Left lobe of liver (tissue), 2 donors: ENCODE measurements around the gene ATP6V1F. TPM values are rescaled to one million over a fixed set of nuclear protein-coding genes. Genes with fewer than 3 reads are reported as not detected.

Source experiments
- ATAC-seq: fragments of 200-7000 bp; cut with Tn5 transposase; one replicate; pipeline ENCODE4 v1.9.1; 2020; ENCODE audit warnings: mild to moderate bottlenecking, moderate library complexity
- DNase-seq: peaks from one replicate; pipeline ENCODE4 v3.0.0-alpha.2; 2020; ENCODE audit warnings: low spot score
- total RNA-seq: library from RNA; stranded (reverse); gene quantifications from one replicate; pipeline ENCODE4 v1.2.1, GENCODE V29; 2021
- donor health status: DM: no; HTN: no; CAD: no; lungs with moderate emphysema.
- donor health status: DM: no; HTN: yes; CAD: no.

ATP6V1F gene, protein sequence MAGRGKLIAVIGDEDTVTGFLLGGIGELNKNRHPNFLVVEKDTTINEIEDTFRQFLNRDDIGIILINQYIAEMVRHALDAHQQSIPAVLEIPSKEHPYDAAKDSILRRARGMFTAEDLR
- total RNA-seq: 28.2 TPM

DNA sequence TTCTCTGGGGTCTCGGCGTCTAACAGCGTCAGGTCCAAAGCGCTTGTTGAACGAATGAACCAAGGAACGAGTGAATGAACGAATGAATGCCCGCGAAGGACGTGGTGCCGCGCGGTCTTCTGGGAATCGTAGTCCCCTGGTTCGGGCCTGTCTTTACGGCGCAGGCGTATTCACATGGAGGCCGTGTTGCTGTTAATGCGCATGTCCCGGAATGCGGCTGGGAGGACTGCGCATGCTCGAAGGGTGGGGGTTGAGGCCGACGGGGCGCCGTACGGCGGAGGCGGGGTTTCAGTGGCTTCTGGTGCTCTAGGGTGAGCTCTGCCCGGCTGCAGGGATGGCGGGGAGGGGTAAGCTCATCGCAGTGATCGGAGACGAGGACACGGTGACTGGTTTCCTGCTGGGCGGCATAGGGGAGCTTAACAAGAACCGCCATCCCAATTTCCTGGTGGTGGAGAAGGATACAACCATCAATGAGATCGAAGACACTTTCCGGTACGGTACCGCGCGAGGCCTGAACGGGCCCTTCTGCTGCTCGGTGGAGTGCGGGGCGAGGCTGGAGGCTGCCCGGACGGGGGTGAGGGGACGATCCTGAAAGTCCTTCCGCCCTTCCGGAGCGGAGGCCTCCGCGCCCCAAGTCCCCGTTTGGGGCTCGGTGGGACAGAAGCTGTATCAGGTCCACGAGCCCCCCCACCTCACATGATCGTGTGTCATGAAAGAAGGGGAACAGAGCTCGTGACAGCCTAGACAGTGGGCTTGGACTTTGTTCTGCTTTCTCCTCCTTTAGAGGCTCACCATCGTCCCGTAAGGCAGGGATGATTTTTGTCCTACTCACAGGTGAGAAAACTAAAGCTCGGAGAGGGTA is at the start of gene ATP6V1F:
TSS of gene ATP6V1F (plus strand) at position 286 of the 862 bp plus-strand sequence. CDS start at position 335, 49 bp downstream.
- DNase-seq (peak; percentile 99), ATAC-seq (peak; percentile 93)

DNA sequence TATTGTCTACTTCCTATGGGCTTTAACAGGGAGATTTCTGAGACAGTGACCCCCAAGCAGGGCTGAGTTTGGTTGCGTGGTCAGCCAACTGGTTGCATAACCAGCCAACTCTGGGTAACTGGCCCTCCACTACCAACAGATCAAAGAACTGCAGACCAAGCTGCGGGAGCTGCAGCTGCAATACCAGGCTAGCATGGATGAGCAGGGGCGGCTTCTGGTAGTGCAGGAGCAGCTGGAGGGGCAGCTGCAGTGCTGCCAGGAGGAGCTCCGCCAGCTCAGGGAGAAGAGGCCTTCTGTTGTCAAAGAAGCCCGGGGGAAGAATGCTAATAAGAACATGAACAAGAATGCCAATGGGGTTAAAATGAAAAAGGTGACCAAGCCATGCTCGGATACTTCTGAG is 48.2 kb upstream of the ATP6V1F start:
- DNase-seq: no peak
- ATAC-seq: no peak

DNA sequence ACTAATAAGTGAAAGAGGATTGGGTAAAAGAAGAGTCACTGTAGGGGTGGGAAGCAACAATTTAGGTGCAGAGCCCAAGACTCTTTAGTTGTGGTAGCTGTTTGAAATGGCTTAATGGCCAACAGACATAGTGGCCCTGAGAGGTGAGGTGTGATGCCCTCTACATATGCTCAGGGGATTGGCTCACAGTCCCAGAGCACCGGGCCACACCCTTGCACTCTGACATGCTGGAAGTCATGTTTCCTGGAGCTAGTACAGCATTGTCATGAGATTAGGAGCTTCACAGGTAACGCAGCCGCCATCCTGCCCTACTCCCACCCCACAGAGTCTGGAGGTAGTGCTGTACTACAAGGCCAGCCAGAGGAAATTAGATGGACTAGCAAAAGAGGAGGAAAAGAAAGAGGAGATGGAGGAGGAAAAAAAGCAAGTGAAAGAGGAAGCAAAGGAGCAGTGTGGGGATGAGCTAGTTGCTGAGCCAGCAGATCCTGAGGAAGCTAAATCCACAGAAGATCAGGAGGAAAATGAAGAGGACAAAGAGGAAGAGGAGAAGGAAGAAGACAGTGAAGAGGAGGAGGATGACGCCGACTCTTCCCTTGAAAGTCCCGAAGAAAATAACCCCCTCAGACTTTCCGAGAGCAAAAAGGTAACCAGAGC is 47.2 kb upstream of the ATP6V1F start:
- no peak for ATAC-seq

DNA sequence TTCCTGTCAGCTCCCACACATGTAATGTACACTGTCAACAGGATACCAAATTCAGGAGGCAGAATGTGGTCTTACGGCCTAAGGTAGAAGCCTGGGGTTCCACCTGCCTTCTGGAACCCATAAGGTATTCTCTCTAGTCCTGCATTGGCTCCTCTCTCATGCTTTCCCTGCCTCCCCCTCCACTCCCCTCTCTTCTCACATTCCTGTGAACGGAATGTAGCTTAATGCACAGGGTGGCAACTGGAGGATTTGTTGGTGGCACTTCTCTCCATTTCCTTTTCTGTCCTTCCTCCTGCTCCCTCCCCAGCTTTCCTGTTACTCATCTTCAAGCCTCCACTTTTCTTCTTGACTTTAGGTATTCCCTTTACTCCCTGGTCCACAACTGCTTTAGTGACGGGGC is 44.0 kb upstream of the ATP6V1F start:
- ATAC-seq (no peak), DNase-seq (no peak)

More for the DNA sequence above, 47.2 kb upstream of the ATP6V1F start:
- DNase-seq: no peak

DNA sequence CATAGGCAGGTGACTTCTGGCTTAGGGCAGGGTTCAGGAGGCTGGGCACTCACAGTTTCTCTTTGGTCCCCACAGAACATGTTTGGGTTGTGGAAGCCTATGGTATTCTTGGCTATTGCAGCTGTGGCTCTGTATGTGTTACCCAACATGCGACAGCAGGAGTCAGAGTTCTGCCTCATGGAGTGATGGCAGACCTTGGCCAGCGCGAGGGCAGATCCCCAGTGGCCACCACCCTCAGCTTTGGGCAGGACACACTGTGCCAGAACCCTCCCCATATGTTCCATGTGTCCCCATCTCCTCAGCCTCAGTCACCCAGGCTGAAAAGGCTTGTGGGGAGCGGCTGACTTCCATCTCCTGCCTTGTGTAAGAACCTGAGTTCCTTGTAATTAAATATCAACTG is 40.9 kb upstream of the ATP6V1F start:
- DNase-seq (no peak), ATAC-seq (no peak)

DNA sequence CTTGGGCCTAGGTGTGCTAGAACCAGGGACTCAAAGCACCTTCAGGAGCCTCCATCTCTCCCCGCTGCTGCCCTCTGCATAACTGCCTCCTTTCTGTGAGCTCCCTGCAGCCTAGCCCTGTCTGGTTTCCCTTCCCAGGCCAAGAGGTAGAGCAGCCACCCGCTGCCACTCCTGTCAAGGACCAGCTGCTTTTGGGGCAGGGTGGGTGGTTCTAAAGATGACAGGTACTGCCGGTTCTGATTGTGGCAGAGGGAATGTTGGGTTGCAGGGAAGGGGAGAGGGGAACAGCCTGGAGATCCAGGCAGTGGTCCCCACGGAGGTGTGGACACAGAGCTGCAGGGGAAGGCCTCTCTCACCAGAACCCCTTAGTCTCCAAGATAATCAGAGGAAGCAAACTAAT is 36.1 kb upstream of the ATP6V1F start:
- no peak for DNase-seq
- no peak for ATAC-seq

DNA sequence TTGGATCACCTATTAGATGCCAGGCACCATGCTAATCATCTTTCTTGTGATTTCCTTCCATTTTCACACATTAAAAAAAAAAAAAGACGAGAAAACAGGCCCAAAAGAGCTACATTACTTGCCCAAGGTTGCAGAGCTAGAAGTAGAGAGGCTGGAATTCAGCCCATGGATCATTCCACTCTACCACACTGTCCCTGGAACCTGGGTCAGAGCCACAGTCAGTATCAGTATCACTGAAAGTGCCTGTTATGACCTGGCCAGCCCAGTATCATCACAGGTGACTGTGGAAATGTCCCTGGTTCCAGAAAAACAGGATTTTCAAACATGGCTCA is 35.8 kb upstream of the ATP6V1F start:
- ATAC-seq (no peak), DNase-seq (no peak)

DNA sequence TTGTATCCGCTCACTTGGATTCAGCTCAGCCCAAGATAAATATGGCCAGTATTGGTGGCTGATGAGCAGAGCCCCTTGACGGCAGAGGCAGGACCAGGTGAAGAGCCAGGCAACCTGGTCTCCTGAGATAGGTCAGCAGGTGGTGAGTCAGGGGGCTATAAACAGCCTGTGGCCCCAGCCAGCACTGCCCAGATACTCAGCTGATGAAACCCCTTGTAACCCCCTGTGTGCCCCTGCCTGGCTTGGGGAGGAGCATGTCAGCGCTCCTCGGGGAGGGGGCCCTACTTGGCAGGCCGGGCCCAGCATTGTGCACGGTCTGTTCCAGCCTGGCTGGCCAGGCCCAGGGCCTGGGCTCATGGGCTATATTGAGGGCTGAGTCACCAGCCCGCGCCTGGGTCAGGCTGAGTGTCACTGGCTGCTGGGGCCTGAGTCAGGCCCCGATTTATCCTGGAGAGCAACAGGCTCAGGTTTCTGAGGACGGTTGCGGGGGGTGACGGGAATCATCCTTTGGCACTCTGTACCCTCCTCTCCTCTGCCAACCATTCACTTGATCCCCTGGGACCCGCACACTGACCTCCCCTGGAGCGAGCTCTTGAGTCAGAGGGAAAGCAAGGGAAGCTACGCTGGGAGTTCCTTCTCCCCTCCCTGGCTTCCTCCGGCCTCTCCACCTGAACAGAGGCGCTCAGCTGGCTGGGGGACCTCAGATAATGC is 35.3 kb upstream of the ATP6V1F start:
- ATAC-seq (no peak), DNase-seq (no peak)

DNA sequence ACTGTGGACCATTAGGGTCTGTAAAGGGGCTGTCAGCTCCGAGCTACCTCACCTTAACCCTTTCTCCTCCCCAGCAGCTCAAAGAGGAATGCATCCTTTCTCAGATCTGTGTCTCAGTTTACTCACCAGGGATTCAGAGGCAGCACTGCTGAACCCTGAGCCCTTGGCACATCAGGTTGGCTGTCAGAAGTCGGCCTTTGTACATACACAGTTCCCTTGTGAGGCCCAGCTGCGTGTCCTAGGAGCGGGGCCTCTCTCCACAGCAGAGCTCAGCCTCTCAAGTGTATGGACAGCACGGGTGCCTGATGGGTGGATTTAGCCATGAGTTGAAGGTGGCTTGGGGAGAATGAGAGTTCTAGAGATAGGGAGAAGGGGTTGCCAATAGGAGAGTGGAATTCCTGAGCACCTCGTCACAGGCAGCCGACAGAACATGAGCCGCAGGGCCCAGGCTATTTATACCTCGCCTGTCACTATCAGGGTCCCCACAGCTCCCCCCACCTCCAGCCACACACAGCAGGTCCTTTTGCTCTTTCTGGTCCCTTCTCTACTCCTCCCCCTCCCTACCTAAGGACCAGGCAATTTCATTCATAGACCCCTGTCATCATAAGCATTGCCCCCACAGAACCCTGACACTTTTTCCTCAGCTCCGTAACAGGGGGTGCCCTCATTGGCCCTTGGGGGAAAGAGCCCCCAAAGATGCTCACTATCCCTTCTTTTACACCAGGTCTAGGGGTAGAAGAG is 34.5 kb upstream of the ATP6V1F start:
- ATAC-seq (peak; percentile 39), DNase-seq (no peak)

DNA sequence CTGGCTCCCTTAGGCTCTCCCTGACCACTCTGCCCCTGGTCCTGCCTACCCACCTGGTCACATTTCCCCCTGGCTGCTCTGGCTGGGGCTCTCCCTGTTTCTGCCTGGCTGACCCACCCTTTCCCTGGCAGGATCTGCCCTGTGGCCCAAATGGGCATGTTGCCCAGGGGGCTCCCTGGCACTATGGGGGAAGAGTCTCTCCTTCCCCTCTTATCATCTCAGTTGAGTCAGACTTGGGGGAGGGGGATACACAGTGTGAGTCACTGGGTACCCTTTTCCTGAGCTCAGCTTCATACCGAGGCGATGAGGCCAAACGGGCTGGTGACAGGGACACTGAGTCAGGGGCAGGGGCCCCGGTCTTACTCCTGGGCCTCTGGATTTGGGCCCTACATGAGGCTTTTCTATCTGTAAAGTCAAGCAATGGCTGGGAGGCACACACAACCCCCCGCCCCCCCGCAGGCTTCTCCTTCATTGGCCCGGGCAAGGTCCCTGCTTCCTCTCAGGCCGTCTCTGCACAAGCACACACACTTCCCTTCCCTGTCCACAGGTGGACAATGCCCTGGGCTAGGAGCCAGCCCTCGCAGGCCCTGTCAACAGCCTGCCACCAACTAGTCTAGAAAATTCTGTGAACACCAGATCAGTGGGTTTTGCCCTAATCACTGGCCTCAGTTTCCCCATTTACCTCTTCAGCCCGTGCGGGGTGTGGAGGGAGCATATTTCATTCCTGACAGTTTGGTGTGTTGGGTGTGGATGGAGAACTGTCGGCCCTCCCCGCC is 33.1 kb upstream of the ATP6V1F start:
- DNase-seq (peak; percentile 64), ATAC-seq (peak; percentile 71)

DNA sequence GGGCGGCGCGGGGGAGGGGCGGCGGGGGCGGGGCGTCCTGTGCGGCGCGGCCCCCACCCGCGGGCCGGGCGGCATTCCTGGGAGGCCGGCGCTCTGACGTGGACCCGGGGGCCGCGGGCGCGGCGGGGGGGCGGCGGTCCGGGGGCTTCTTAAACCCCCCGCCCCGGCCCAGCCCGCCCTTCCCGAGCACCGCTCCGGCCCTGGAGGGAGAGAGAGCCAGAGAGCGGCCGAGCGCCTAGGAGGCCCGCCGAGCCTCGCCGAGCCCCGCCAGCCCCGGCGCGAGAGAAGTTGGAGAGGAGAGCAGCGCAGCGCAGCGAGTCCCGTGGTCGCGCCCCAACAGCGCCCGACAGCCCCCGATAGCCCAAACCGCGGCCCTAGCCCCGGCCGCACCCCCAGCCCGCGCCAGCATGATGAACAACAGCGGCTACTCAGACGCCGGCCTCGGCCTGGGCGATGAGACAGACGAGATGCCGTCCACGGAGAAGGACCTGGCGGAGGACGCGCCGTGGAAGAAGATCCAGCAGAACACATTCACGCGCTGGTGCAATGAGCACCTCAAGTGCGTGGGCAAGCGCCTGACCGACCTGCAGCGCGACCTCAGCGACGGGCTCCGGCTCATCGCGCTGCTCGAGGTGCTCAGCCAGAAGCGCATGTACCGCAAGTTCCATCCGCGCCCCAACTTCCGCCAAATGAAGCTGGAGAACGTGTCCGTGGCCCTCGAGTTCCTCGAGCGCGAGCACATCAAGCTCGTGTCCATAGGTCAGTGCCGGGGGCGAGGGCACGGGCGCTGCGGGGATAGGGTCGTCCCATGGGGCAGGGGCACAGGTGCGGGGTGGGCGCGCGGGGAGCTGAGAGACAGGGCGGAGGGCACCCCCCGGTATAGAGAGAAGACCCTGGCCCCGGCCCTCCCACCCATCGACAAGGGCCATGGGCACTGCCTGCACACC is 32.2 kb upstream of the ATP6V1F start, which contains the start of gene FLNC:
TSS of gene FLNC (plus strand) at position 176 of the 947 bp plus-strand sequence. CDS start at position 408, 232 bp downstream.
- ATAC-seq: peak; percentile 72
- no peak for DNase-seq

DNA sequence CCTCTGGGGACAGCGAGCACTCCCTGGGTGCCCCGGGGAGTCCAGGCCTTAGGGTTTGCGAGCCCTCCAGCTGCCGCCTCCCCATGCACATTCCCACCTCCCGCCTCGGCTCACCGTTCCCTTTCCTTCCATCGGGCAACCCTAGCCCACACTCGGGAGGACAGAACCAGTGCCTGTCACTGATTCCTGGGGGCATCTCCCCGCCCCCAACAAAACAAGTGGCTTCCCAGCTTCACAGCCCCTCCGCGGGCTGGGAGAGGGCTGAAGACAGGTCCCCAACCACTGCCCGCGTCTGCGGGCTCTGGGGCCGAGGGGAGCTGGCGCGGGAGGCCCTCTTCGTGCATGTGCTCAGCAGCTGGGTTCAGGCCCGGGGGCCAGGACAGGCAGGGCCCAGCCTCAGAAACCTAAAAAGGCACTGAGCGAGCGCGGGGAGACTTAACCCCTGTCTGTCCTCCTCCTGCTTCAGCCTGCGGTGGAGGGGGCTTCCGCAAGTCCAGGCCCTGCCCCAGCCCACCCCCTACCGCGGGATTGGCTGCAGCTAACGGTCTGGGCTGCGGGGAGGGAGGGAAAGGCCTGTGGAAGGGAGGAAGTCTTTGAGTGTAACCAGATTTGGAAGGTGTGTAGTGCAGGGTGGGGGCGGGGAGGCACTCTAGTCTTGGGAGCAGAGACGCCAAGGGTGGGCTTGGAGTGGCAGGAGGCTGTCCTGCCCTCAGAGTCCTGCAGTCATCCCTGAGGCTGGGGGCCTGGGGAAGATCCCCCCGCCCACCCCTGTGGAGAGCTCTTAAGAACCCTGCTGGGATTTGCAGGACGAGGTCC is 31.3 kb upstream of the ATP6V1F start:
- ATAC-seq: peak; percentile 6
- no peak for DNase-seq

DNA sequence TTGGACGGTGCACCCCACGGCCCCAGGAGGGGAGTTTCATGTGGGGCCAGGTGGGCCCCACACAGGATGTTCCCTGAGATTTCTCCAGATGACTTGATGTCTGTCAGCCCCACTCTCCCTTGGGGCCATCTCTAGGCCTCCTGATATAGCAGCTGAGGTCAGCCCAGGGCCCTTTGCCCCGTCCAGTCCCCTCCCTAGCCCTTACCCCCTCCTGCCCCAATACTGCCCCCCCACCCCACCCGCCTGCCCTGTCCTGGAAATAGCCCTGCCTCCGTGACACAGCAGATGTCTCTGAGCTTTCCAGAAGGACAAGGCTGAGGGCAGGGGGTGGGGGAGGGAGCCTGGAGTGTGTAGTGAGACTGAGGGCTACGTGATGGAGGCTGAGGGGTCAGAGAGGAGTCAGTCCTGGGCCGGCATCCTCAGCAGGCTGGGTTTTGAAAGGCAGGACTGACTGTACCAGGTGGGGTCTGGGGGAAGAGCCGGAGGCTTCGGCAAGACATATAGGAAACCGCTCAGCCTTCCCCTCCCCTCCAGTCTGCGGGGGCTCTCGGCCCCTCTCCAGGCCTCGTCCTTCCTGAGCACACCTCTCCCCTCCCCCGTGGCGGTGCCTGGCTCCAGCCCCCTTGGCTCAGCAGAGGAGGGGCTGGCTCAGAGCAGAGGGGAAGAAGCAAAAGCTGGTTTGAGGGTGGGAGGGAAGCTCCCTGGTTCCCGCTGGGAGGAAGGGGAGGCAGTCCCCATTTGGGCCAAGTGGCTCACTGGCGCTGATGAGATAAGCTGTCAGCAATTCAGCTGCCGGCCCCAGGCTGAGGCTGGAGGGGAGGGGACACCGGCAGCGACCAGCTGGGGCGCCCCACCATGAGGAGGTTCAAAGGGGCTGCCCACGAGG is 30.4 kb upstream of the ATP6V1F start:
- DNase-seq (no peak), ATAC-seq (no peak)

DNA sequence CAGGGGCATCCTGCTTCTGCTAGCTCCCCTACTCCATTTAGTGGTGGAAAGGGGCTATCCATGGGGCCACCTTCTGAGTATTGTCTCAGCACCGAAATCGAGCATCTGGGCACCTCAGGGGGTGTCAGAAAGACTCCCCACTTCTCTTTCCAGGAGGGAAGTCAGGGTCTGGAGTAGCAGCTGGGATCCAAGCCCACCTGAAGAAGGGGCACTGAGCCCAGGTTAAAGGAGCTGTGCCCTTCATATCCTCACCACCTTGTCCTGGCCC is 29.8 kb upstream of the ATP6V1F start:
- ATAC-seq (no peak), DNase-seq (no peak)

DNA sequence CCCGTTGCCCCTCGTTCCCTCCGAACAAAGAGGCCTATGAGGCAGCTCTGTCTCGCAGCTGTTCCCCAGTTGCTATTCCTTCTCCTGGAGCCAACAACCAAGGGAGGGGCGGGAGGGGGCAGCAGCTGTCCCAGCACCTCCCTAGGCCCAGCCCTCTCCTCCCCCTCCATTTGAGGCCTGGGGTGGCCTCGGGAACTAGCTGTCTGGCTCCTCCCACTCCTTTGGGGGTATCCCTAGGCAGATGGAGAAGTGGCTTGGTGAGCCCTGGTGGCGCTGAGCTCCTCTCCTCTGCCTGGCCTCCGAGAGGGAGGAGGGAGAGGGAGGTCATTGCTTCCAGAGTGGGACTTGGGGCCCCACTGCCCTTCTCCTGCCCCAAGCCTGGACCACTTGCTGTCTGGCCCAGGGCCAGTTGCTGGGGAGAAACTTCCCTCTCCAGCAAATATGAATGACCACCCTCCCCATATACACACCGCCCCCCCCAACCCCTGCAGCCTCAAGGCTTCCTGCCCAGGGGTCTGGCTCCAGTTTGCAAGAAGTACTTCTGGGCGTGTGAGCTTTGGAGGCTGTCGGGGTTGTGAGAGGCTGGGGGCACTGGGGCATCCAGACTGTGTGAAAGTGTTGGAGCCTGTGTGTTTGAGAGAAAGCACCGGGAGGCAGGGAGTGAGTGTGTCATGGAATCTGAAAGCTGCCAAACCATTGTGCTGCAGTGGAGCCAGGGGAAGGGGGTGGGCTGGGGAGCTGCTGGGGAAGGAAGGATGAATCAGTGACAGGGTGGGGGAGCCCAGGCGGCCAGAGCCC is 29.3 kb upstream of the ATP6V1F start:
- ATAC-seq: no peak
- DNase-seq: no peak

DNA sequence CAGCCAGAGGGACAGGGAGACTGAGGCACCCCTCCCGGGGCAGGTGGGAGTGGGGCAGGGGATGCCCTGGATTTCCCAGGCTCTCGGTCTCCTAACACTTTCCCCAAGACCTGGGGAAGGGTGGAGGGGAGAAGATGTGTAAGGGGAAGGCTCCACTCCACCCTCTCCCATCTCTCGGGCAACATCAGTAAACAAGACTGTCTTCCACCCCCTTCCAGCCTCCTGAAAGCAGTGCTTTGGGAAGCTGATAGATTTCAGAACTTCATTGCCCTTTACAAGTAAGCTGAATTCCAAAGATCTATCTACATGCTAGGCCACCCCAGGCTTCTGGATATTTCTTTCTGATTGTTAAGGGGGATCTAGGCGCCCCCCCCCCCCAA is 28.7 kb upstream of the ATP6V1F start:
- ATAC-seq: no peak
- no peak for DNase-seq
